COLO668 (cell line): ENCODE data around the gene KIF13A.
"Not testable (repeated sequence)": the region's sequence is repeated elsewhere in the genome, so short reads cannot be mapped to it uniquely, and the experiment has no call there.

ENCODE experiments used
- DNase-seq: peaks from one replicate; lab custom pipeline; 2025; ENCODE audit not compliant: unreplicated experiment; lab: John Stamatoyannopoulos, UW

Gene KIF13A

GRCh38 chr6:17971128-17972073 is 16.0 kb downstream of the KIF13A start:
- DNase-seq = no peak

- DNase-seq = no peak
Measured at GRCh38 chr6:17968876-17969275, 18.6 kb downstream of the KIF13A start.

- DNase-seq = no peak
Measured at GRCh38 chr6:17967668-17968518, 19.5 kb downstream of the KIF13A start.

GRCh38 chr6:17966451-17966850 is 21.0 kb downstream of the KIF13A start:
- DNase-seq = no peak

GRCh38 chr6:17965397-17965796 is 22.0 kb downstream of the KIF13A start:
- DNase-seq = no peak

GRCh38 chr6:17964633-17965032 is 22.8 kb downstream of the KIF13A start:
- no peak for DNase-seq

GRCh38 chr6:17962436-17963031 is 24.9 kb downstream of the KIF13A start:
- DNase-seq = peak; percentile 0

- no peak for DNase-seq
Measured at GRCh38 chr6:17959302-17959701, 28.1 kb downstream of the KIF13A start.

- no peak for DNase-seq
Measured at GRCh38 chr6:17957904-17958620, 29.4 kb downstream of the KIF13A start.

GRCh38 chr6:17957498-17957897 is 29.9 kb downstream of the KIF13A start:
- no peak for DNase-seq

GRCh38 chr6:17957086-17957485 is 30.3 kb downstream of the KIF13A start:
- no peak for DNase-seq

GRCh38 chr6:17950095-17950494 is 37.3 kb downstream of the KIF13A start:
- no peak for DNase-seq

- DNase-seq = no peak
Measured at GRCh38 chr6:17949168-17949567, 38.3 kb downstream of the KIF13A start.

GRCh38 chr6:17948725-17949124 is 38.7 kb downstream of the KIF13A start:
- DNase-seq = no peak

GRCh38 chr6:17947574-17947973 is 39.9 kb downstream of the KIF13A start:
- not testable (repeated sequence) for DNase-seq

- DNase-seq = no peak
Measured at GRCh38 chr6:17945575-17945974, 41.9 kb downstream of the KIF13A start.

- DNase-seq = no peak
Measured at GRCh38 chr6:17945111-17945510, 42.3 kb downstream of the KIF13A start.

- no peak for DNase-seq
Measured at GRCh38 chr6:17941318-17941717, 46.1 kb downstream of the KIF13A start.

- no peak for DNase-seq
Measured at GRCh38 chr6:17940151-17940792, 47.2 kb downstream of the KIF13A start.

- no peak for DNase-seq
Measured at GRCh38 chr6:17938901-17939300, 48.5 kb downstream of the KIF13A start.
